GM19099 (cell line): ENCODE data around the gene BANF1.

Experiments
- POLR2A ChIP-seq: IDR thresholded peaks from 3 replicates; pipeline ENCODE4 v1.6.1; 2011; ENCODE audit warnings: low read depth; ENCODE audit not compliant: insufficient read length; ENCODE audit errors: extremely low read depth

The BANF1 gene

GRCh38 chr11:65988791-65989592, 13.3 kb upstream of the BANF1 start:
- no peak for TF ChIP-seq POLR2A

- no peak for TF ChIP-seq POLR2A
These were observed 10.2 kb upstream of the BANF1 start for GRCh38 chr11:65992056-65992455.

- no peak for TF ChIP-seq POLR2A
These were observed 5.0 kb upstream of the BANF1 start for GRCh38 chr11:65997286-65997685.

- no peak for TF ChIP-seq POLR2A
These were observed 434 bp downstream of the BANF1 start for GRCh38 chr11:66002648-66003225.

GRCh38 chr11:66003291-66003690, 988 bp downstream of the BANF1 start:
- TF ChIP-seq POLR2A, result no peak

DNA sequence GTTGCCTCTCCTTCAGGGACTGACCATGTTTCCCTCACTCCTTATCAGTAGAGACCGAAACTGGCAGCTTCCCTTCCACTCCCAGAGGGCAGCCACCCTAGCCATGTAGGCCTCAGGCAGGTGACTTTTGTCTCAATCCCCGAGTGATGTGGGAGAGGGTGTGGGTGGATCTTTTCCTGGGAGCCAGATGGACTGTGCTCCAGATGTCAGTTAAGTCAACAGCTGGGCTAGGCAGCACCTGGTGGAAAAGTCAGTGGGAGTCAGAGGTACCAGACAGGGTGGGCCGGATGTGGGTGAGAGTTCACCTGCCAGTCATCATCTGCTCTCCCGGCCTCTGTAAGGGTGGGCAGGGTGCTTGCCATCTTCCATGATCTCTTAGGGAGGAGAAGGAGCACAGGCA, 1.9 kb downstream of the BANF1 start:
- no peak for TF ChIP-seq POLR2A

DNA sequence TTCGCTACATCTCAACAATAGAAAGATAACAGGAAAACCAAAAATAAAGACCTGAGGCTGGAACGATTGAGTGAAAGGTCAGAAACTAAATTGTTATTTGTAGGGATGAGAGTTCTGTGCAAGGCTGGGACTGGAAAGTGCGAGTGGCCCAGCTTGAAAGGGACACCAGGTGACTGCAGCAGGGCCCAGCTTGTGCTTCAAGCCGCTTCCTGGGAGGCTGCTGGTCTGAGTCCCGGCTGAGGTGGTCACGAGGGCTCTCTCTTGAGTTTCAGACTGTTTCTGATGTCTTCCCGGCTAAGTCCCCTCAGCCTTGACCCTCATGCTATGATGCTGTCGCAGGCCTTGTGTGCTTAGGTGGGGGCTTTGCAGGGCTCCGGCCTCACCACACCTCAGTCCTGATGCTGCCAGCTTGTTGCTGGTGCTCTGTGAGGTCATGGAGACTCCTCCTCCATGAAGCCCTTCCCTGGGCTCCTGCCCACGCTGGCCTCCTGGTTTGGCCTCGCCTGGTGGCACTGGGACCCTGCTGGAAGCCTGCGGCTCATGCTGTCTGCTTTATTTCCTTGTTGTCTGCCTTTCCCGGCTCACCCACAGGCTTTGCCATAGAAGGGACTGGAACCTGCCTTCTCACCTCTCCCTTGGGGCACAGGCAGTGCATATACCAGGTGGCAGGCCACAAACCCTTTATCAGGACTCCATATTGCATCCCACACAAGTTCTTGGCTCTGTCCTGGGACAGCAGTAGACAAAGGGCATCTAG, 4.0 kb downstream of the BANF1 start:
- TF ChIP-seq POLR2A, result peak; percentile 23

DNA sequence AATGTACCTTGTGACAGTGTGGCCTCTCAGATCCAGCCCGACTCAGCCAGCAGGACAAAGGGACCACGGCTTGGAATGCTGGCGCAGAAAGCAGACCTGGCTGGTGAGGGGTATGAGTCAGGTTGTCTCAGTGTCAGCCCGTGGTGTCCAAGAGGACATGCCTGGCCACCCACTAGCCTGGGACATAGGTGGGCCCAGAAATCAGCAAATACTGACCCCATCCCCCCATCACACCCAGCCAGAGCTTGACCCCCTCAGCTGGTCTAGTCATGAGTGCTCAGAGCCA, 4.5 kb downstream of the BANF1 start:
- no peak for TF ChIP-seq POLR2A

- no peak for TF ChIP-seq POLR2A
These were observed 4.9 kb downstream of the BANF1 start for GRCh38 chr11:66007201-66007634.

GRCh38 chr11:66008095-66008467, 5.8 kb downstream of the BANF1 start:
- TF ChIP-seq POLR2A, result no peak

DNA sequence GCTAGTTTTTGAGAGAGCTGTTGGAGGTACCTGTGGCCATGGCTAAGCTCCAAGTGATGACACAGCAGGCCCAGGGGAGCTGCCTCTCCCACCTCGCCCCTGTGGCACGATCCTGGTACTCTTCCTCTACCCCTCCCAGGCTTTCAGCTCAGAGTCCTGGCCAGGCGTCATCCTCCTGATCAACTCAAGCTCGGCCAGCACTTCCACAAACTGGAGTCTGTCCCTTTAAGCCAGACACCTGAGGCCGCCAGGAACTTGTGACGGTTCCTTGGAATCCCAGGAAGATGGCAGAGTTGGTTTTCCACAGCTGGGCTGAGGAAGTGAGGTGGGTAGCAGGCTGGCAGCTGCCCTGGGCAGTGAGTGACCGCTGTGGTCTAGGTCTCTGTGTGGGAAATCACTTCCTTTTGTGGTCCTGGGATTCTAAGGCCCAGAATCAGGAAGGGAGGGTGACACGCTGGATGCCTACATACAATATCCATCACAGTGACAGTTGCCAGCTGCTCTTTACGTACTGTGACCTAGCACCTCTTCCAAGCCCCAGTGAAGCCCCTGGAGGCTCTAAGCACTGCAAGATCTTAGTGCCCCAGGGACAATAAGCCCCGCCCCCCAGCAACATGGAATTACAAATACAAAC, 6.3 kb downstream of the BANF1 start:
- TF ChIP-seq POLR2A, result no peak

DNA sequence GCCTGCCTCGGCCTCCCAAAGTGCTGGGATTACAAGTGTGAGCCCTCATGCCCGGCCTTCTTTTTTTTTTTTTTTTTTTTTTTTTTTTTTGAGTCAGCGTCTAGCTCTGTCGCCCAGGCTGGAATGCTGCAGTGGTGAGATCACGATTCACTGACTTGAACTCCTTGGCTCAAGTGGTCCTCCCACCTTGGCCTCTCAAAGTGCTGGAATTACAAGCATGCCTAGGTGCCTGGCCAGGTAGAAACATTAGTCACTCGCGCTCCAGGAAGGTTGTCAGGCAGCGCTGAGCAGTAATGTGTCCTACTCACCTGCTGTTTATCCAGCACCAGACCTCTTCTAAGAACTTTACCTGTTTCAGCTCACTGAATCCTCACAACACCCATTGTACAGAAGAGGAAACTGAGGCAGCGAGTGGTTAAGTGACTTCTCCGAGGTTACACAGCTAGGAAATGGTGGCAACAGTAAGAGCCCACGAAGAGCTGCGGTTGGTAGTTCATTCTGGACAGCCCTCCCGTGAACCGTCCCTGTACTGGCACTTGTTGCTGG, 9.0 kb downstream of the BANF1 start:
- no peak for TF ChIP-seq POLR2A

- TF ChIP-seq POLR2A, result no peak
These were observed 9.5 kb downstream of the BANF1 start, which contains the start of gene CST6 for GRCh38 chr11:66011785-66012303. Gene CST6 (plus strand): TSS chr11:66012008. CDS start chr11:66012045, 37 bp downstream.

DNA sequence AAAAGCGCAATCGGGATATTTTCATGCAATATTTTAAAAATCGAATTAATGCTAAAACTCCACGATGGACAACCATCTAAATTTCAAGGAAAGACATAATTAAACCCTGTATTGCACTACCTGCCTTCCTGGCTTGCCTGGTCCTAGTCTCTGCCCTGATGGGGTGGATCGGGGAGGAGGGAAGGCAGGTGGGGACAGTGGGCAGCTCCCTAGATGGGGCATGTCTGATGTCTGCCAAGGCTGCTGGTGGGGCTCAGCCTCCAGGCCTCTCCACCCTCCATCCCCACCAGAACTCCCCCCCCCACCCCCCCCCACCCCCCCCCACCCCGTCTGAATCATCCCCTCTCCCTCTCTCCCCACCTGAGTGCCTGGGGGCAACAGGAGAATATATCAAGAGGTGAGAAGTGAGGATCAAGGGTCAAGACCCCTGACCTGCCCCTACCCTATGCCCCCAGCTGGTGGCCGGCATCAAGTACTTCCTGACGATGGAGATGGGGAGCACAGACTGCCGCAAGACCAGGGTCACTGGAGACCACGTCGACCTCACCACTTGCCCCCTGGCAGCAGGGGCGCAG, 10.2 kb downstream of the BANF1 start:
- TF ChIP-seq POLR2A, result no peak
